Neural cell (in vitro differentiated cells): ENCODE data around the gene SUPT4H1.

Experiments used
- CTCF ChIP-seq: fragments of 450-650 bp; IDR thresholded peaks from 2 replicates; pipeline ENCODE4 v1.5.1; 2014; ENCODE audit warnings: antibody characterized with exemption, mild to moderate bottlenecking, moderate library complexity; ENCODE audit not compliant: poor library complexity, severe bottlenecking
- EP300 ChIP-seq: fragments of 450-650 bp; conservative IDR thresholded peaks from 2 replicates; pipeline ENCODE4 v1.6.1; 2014; ENCODE audit warnings: antibody characterized with exemption, mild to moderate bottlenecking, moderate library complexity; ENCODE audit not compliant: poor library complexity, severe bottlenecking
- EZH2 ChIP-seq: fragments of 200-600, 300-800 bp; shearing (Covaris generic), sonication (generic); IDR thresholded peaks from 2 replicates; pipeline ENCODE4 v1.6.1; 2014; ENCODE audit warnings: antibody characterized with exemption, low read length, borderline replicate concordance, mild to moderate bottlenecking; ENCODE audit not compliant: insufficient read depth, poor library complexity, severe bottlenecking
- MXI1 ChIP-seq: fragments of 450-650 bp; conservative IDR thresholded peaks from 2 replicates; pipeline ENCODE4 v1.6.1; 2014; ENCODE audit warnings: antibody characterized with exemption, mild to moderate bottlenecking; ENCODE audit not compliant: poor library complexity, severe bottlenecking
- POLR2AphosphoS5 ChIP-seq: IDR thresholded peaks from 2 replicates; pipeline ENCODE4 v1.6.1; 2012
- RAD21 ChIP-seq: fragments of 450-650 bp; conservative IDR thresholded peaks from 2 replicates; pipeline ENCODE4 v1.6.1; 2014; ENCODE audit warnings: antibody characterized with exemption, mild to moderate bottlenecking, moderate library complexity
- REST ChIP-seq: IDR thresholded peaks from 2 replicates; pipeline ENCODE4 v1.6.1; 2012; ENCODE audit warnings: borderline replicate concordance
- TAF1 ChIP-seq: IDR thresholded peaks from 2 replicates; pipeline ENCODE4 v1.6.1; 2012; ENCODE audit warnings: low read depth

- TF ChIP-seq CTCF = no peak
- TF ChIP-seq REST = no peak
- no peak for TF ChIP-seq TAF1
- TF ChIP-seq EP300 = no peak
- TF ChIP-seq POLR2AphosphoS5 = no peak
- no peak for TF ChIP-seq RAD21
- TF ChIP-seq EZH2 = no peak
- TF ChIP-seq MXI1 = no peak
Observed at GRCh38 chr17:58344047-58344790, 7.8 kb downstream of the SUPT4H1 start.
